ENCODE data around the gene AKR1B1.

The AKR1B1 gene

DNA sequence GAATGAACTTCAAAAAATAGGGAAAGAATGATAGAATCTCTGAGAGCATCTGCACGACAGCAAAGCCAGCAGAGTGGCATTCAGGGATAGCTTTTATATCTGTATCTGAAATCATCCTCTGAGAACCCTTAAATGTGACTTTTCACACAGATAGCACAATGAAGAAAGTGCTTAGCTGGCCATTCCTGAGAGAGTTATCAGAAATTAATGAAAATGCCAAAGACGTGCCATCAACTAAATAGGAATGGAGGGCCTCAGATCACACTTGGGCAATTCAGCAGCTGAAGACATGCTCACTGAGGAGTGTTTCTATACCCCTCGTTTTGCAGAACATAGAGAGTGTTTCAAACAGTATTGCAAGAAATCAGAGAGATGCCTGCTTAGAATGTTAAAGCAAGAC, 51.6 kb downstream of the AKR1B1 start:
- no peak for DNase-seq

DNA sequence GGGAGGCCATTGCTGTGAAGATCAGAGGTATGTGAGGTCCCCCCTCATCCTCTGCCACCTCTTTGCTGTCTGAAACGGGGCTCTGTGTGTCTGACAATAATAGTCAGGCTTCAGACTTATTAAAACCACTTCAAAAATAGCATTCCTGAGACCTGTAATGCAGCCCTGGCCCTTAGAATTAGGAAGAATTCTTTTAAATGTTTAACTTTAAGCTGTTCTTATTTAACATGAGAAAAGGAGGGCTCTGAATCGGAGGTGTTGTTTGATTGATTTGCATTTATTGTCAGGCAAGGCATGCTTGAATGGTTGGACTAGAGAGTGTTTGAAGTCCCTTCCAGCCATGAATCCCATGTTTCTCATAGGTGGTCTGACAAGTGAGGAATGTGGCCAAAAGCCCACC, 52.5 kb downstream of the AKR1B1 start:
- no peak for DNase-seq

DNA sequence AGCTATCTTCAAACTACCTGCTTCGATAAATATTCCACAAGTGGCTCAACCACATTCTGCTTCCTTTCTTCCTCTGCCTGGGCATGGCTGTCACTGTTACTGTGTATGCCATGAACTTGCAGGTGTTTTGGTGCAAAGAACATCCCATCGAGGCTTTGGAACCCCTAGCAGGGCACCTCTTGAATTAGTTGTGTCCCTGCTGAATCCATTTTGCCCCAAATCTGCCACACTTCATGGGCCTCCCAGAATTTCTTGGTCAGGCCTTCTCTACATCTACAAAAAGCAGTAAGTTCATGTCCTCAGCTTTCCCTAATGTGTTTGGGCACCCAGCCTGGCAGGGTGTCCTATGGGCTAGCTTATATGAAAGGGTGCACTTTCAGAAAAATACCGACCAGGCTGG, 53.6 kb downstream of the AKR1B1 start:
- no peak for DNase-seq

DNA sequence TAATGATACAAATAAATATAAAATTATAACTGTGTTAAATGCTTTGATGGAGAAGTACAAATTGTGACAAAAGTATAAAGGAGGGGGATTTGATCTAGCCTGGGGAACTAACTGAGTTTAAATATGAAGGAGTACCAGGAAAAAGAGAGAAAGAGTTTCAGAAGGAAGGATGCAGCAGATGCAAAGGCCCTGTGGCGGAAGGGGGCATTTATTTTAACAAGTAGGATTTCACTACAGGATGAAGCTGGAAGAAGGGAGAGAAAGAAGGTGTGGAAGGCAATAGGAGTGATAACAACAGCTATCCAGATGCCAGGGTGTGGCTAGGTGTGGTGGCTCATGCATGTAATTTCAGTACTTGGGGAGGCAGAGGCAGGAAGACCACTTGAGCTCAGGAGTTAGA, 55.8 kb downstream of the AKR1B1 start:
- DNase-seq, result no peak

DNA sequence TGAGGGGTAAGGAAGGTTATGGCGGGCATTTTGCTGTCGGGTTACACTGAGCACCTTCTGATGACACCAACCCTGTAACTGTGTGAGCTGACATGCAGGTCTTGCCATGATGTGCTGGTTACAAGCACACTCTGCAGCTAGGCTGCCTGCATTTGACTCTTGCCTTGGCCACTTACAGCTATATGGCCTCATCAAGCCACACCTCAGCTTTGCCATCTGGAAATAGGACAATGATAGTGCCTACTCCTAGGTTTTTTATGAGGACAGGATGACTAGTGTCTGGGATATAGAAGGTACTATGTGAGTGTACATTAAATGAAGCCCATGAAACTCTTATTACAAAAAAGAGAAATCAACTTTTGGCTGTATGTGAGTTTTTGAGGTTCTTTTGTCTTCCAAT, 58.0 kb downstream of the AKR1B1 start:
- DNase-seq, result no peak

DNA sequence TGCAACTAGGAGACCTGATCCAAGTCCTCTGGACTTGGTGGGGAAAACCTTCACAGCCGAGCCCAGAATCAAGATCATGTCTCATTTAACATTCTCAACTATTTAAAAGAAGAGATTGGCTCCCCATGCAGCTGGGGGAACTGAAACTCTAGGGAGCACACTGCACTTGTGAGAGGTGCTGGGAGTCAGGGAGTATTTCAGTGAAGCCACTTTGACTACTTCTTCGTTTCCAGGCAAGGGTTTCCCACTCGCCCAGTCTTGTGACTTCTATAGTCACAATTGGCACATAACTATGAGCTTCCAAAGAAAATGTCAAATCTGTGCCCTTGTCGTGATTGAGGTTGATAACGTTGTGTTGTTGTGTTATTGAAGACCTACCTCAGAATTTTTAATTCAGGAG, 62.9 kb downstream of the AKR1B1 start:
- no peak for DNase-seq

DNA sequence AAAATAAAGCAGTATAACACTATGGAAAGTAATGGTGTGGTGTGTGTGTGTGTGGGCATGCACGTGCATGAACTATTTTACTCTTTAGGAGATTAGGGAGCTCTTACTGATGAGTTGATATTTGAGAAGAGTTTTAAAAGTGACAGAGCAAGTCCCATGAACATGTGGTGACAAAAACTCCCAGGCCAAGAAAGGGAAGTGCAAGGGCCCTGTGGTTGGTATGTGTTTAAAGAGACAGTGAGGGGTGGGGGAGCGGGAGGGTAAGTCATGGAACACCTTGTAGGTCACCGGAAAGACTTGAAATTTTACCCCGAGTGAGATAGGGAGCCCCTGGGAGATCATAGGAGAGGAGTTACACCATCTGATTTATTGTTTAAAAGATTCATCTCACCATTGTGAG, 63.3 kb downstream of the AKR1B1 start:
- no peak for DNase-seq

DNA sequence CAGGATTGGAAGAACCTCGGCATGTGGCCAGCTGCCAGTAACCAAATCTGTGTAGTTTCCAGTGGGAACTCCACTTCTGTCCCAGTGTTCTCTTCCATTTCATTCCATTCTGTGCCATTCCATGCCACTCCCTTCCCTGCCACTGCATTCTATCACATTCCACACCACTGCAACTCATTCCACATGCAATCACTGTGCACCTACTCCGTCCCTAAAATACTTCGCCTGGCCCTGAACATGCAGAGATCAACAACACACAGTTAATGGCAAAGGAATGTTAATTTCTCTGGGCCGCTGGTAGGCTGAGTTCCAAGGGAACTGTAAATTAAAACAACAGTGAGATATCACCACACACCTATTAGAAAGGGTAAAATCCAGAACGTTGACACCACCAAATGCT, 64.8 kb downstream of the AKR1B1 start:
- DNase-seq, result no peak
